A673 (cell line): Measurements from ENCODE around the gene AURKAIP1.

ENCODE experiments used
- CTCF ChIP-seq: fragments of 300-800, 200-600 bp; sonication (generic); conservative IDR thresholded peaks from 2 replicates; pipeline ENCODE4 v1.5.1; 2017; ENCODE audit warnings: low read depth, mild to moderate bottlenecking, antibody characterized with exemption, low read length, moderate library complexity, mixed read lengths
- EZH2 ChIP-seq: fragments of 200-600 bp; sonication (generic); IDR thresholded peaks from 2 replicates; pipeline ENCODE4 v1.6.1; 2017; ENCODE audit warnings: borderline replicate concordance, low read depth, mild to moderate bottlenecking, mixed read lengths, antibody characterized with exemption, low read length; ENCODE audit not compliant: poor library complexity, severe bottlenecking

- TF ChIP-seq CTCF (no peak), EZH2 (no peak)
Measured at GRCh38 chr1:1348420-1349255, 26.4 kb downstream of the AURKAIP1 start.
